Activated CD4-positive, CD25-positive, alpha-beta regulatory T cell treated with anti-CD3 and anti-CD28 coated beads, Interleukin-2, amount 50 U/mL, for 72 hours (primary cell): Measurements from ENCODE around the gene ADGRA1.

Experiments used
- DNase-seq: peaks from one replicate; pipeline ENCODE4 v3.0.0; 2021

Gene ADGRA1

GRCh38 chr10:133056651-133057178 is 31.0 kb upstream of the ADGRA1 start:
- DNase-seq, result no peak

- no peak for DNase-seq
Observed at GRCh38 chr10:133058331-133059092, 29.2 kb upstream of the ADGRA1 start.

- DNase-seq, result no peak
Observed at GRCh38 chr10:133059093-133059470, 28.6 kb upstream of the ADGRA1 start.

- DNase-seq, result no peak
Observed at GRCh38 chr10:133059571-133059970, 28.2 kb upstream of the ADGRA1 start.

GRCh38 chr10:133060022-133060421 is 27.7 kb upstream of the ADGRA1 start:
- DNase-seq, result no peak

- DNase-seq, result no peak
Observed at GRCh38 chr10:133060466-133060865, 27.3 kb upstream of the ADGRA1 start.

- DNase-seq, result no peak
Observed at GRCh38 chr10:133060881-133061280, 26.8 kb upstream of the ADGRA1 start.

- DNase-seq, result no peak
Observed at GRCh38 chr10:133061296-133062038, 26.3 kb upstream of the ADGRA1 start.

GRCh38 chr10:133062085-133062484 is 25.6 kb upstream of the ADGRA1 start:
- no peak for DNase-seq

GRCh38 chr10:133062635-133063034 is 25.1 kb upstream of the ADGRA1 start:
- DNase-seq, result no peak

- no peak for DNase-seq
Observed at GRCh38 chr10:133067149-133068105, 20.3 kb upstream of the ADGRA1 start.

GRCh38 chr10:133068111-133069032 is 19.4 kb upstream of the ADGRA1 start:
- DNase-seq, result no peak

GRCh38 chr10:133069033-133069525 is 18.6 kb upstream of the ADGRA1 start:
- no peak for DNase-seq

- no peak for DNase-seq
Observed at GRCh38 chr10:133070405-133070804, 17.3 kb upstream of the ADGRA1 start.

GRCh38 chr10:133070810-133071209 is 16.9 kb upstream of the ADGRA1 start:
- DNase-seq, result no peak

- DNase-seq, result no peak
Observed at GRCh38 chr10:133071733-133072132, 16.0 kb upstream of the ADGRA1 start.

- DNase-seq, result no peak
Observed at GRCh38 chr10:133072196-133072595, 15.5 kb upstream of the ADGRA1 start.

- no peak for DNase-seq
Observed at GRCh38 chr10:133072720-133073390, 14.9 kb upstream of the ADGRA1 start.

GRCh38 chr10:133075346-133076137 is 12.2 kb upstream of the ADGRA1 start:
- no peak for DNase-seq
